ENCODE data around the gene VEGFA.

Gene VEGFA

DNA sequence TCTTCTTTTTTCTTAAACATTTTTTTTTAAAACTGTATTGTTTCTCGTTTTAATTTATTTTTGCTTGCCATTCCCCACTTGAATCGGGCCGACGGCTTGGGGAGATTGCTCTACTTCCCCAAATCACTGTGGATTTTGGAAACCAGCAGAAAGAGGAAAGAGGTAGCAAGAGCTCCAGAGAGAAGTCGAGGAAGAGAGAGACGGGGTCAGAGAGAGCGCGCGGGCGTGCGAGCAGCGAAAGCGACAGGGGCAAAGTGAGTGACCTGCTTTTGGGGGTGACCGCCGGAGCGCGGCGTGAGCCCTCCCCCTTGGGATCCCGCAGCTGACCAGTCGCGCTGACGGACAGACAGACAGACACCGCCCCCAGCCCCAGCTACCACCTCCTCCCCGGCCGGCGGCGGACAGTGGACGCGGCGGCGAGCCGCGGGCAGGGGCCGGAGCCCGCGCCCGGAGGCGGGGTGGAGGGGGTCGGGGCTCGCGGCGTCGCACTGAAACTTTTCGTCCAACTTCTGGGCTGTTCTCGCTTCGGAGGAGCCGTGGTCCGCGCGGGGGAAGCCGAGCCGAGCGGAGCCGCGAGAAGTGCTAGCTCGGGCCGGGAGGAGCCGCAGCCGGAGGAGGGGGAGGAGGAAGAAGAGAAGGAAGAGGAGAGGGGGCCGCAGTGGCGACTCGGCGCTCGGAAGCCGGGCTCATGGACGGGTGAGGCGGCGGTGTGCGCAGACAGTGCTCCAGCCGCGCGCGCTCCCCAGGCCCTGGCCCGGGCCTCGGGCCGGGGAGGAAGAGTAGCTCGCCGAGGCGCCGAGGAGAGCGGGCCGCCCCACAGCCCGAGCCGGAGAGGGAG is 580 bp downstream of the VEGFA start:
- TF ChIP-seq ZNF274 (IDR thresholded peaks at IDR 0.05; ENCODE audit: low read depth, low read length) = no peak
- peak overlapping the region; percentile 79 for H3K4me3 ChIP-seq (ENCODE audit: low read length)

DNA sequence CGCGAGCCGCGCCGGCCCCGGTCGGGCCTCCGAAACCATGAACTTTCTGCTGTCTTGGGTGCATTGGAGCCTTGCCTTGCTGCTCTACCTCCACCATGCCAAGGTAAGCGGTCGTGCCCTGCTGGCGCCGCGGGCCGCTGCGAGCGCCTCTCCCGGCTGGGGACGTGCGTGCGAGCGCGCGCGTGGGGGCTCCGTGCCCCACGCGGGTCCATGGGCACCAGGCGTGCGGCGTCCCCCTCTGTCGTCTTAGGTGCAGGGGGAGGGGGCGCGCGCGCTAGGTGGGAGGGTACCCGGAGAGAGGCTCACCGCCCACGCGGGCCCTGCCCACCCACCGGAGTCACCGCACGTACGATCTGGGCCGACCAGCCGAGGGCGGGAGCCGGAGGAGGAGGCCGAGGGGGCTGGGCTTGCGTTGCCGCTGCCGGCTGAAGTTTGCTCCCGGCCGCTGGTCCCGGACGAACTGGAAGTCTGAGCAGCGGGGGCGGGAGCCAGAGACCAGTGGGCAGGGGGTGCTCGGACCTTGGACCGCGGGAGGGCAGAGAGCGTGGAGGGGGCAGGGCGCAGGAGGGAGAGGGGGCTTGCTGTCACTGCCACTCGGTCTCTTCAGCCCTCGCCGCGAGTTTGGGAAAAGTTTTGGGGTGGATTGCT is 1.3 kb downstream of the VEGFA start:
- H3K4me3 ChIP-seq (ENCODE audit: low read length) = peak overlapping the region; percentile 79

DNA sequence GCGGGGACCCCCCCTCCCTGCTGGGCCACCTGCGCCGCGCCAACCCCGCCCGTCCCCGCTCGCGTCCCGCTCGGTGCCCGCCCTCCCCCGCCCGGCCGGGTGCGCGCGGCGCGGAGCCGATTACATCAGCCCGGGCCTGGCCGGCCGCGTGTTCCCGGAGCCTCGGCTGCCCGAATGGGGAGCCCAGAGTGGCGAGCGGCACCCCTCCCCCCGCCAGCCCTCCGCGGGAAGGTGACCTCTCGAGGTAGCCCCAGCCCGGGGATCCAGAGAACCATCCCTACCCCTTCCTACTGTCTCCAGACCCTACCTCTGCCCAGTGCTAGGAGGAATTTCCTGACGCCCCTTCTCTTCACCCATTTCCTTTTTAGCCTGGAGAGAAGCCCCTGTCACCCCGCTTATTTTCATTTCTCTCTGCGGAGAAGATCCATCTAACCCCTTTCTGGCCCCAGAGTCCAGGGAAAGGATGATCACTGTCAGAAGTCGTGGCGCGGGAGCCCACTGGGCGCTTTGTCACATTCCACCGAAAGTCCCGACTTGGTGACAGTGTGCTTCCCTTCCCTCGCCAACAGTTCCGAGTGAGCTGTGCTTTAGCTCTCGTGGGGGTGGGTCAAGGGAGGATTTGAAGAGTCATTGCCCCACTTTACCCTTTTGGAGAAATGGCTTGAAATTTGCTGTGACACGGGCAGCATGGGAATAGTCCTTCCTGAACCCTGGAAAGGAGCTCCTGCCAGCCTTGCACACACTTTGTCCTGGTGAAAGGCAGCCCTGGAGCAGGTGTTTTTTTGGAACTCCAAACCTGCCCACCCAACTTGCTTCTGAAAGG is 2.1 kb downstream of the VEGFA start:
- TF ChIP-seq ZNF274 (IDR thresholded peaks at IDR 0.05; ENCODE audit: low read depth, low read length) = no peak
- peak overlapping the region; percentile 79 for H3K4me3 ChIP-seq (ENCODE audit: low read length)

More for the DNA sequence above, 1.3 kb downstream of the VEGFA start:
- no peak for TF ChIP-seq ZNF274 (IDR thresholded peaks at IDR 0.05; ENCODE audit: low read depth, low read length)

DNA sequence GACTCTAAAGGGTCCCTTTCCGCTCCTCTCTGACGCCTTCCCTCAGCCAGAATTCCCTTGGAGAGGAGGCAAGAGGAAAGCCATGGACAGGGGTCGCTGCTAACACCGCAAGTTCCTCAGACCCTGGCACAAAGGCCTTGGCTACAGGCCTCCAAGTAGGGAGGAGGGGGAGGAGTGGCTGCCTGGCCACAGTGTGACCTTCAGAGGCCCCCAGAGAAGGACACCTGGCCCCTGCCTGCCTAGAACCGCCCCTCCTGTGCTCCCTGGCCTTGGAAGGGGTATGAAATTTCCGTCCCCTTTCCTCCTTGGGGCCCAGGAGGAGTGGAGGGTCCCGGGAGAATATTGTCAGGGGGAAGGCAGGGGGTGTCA is 2.7 kb downstream of the VEGFA start:
- no peak for TF ChIP-seq ZNF274 (IDR thresholded peaks at IDR 0.05; ENCODE audit: low read depth, low read length)
- peak overlapping the region; percentile 79 for H3K4me3 ChIP-seq (ENCODE audit: low read length)

DNA sequence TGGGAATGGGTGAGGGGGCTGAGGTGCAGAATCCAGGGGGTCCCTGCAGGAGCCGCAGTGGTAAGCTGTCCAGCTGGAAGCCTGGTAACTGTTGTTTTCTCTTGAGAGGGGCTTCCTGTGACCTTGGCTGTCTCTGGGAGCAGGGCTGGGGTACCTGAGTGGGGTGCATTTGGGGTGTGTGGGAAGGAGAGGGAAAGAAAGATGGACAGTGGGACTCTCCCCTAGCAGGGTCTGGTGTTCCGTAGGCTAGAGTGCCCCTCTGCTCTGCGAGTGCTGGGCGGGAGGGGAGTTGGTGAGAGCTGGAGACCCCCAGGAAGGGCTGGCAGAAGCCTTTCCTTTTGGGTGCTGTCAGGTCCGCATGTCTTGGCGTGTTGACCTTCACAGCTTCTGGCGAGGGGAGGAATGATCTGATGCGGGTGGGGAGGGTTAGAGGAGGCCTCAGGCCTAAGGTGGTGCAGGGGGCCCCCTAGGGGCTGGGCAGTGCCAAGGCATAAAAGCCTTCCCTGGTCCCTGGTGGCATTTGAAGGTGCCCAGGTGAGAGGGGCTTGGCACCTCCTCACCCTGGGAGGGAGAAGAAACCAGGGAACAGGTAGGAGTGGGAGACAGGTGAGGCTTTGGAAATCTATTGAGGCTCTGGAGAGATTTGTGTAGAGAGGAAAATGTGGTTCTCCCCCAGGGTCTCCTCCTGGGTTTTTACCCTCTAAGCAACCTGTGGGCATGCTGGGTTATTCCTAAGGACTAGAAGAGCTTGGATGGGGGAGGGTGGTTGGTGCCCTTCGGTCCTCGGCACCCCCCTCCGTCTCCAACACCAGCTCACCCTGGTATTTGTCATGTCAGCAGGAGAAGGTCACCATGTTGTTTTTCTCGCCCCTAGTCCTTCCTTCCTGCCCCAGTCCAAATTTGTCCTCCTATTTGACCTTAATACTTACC is 3.3 kb downstream of the VEGFA start:
- TF ChIP-seq ZNF274 (IDR thresholded peaks at IDR 0.05; ENCODE audit: low read depth, low read length) = no peak
- H3K4me3 ChIP-seq (ENCODE audit: low read length) = peak overlapping the region; percentile 79; the same call in 1 of the 2 replicates

DNA sequence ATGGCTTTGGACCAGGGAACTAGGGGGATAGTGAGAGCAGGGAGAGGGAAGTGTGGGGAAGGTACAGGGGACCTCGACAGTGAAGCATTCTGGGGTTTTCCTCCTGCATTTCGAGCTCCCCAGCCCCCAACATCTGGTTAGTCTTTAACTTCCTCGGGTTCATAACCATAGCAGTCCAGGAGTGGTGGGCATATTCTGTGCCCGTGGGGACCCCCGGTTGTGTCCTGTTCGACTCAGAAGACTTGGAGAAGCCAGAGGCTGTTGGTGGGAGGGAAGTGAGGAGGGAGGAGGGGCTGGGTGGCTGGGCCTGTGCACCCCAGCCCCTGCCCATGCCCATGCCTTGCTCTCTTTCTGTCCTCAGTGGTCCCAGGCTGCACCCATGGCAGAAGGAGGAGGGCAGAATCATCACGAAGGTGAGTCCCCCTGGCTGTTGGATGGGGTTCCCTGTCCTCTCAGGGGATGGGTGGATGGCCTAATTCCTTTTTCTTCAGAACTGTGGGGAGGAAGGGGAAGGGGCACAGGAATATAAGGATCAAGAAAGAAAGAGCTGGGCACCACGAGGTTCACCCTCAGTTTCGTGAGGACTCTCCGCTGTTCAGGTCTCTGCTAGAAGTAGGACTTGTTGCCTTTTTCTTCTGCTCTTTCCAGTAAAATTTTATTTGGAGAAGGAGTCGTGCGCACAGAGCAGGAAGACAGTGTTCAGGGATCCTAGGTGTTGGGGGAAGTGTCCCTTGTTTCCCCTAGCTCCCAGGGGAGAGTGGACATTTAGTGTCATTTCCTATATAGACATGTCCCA is 4.2 kb downstream of the VEGFA start:
- no peak overlapping the region for H3K4me3 ChIP-seq (ENCODE audit: low read length)
- TF ChIP-seq ZNF274 (IDR thresholded peaks at IDR 0.05; ENCODE audit: low read depth, low read length) = no peak

DNA sequence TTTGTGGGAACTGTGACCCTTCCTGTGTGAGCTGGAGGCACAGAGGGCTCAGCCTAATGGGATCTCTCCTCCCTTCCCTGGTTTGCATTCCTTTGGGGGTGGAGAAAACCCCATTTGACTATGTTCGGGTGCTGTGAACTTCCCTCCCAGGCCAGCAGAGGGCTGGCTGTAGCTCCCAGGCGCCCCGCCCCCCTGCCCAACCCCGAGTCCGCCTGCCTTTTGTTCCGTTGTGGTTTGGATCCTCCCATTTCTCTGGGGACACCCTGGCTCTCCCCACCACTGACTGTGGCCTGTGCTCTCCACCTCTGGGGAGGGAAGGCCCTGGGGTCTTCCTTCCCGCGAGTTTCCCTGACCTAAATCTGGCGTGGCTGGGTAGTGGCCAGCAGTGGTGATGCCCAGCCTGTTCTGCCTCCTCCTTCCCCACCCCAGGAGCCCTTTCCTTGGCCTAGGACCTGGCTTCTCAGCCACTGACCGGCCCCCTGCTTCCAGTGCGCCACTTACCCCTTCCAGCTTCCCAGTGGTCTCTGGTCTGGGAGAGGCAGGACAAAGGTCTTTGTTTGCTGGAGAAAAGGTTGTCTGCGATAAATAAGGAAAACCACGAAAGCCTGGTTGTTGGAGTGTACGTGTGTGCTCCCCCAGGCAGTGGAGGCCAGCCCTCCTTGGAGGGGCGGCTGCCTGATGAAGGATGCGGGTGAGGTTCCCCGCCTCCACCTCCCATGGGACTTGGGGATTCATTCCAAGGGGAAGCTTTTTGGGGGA is 4.9 kb downstream of the VEGFA start:
- TF ChIP-seq ZNF274 (IDR thresholded peaks at IDR 0.05; ENCODE audit: low read depth, low read length) = no peak
- no peak overlapping the region for H3K4me3 ChIP-seq (ENCODE audit: low read length)

DNA sequence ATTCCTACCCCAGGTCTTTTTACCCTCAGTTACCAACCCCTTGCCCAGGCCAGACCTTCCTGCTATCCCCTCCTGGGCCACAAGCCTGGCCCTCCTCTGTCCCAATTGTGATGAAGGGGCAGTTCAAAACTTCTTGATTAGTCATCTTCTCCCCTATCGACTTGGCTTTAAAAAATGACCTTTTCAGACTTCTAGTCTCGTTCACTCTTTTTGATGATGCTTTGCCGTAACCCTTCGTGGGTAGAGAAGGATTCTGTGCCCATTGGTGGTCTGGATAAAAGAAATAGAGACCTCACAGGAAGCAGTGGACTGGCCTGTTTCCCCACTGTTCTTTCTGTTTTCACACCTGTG is 5.5 kb downstream of the VEGFA start:
- no peak overlapping the region for H3K4me3 ChIP-seq (ENCODE audit: low read length)
- no peak for TF ChIP-seq ZNF274 (IDR thresholded peaks at IDR 0.05; ENCODE audit: low read depth, low read length)

DNA sequence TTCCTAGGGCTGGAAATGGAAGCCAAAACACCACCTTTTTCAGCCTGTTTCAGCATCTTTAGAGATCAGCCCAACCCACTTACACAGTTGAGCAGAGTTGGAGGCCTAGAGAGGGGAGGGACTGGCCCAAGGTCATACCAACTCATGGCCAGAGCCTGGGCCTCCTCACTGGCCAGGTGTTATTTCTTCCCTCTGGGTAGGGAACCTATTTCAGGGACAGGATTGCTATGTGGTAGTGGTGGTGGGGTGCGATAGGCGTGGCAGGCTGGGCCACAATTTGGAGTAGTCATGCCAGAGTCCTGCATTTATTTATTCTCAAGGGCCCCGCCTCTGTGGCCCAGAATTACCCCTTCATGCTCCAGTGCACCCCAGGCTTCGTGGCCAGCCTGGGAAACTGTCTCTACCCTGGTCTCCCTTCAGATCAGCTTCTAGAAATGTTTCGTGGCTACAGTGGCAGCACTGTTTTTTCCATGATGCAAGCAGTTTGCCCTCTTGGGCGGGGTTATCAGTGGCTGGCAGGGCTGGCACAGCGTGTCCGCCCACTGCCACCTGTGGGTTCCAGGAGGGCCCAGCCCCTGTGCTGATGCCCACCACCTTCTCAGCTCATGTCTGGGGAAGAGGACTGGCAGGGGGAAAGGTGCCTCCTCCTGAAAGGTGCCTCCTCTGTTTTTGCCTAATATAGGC is 6.2 kb downstream of the VEGFA start:
- no peak overlapping the region for H3K4me3 ChIP-seq (ENCODE audit: low read length)
- TF ChIP-seq ZNF274 (IDR thresholded peaks at IDR 0.05; ENCODE audit: low read depth, low read length) = no peak

DNA sequence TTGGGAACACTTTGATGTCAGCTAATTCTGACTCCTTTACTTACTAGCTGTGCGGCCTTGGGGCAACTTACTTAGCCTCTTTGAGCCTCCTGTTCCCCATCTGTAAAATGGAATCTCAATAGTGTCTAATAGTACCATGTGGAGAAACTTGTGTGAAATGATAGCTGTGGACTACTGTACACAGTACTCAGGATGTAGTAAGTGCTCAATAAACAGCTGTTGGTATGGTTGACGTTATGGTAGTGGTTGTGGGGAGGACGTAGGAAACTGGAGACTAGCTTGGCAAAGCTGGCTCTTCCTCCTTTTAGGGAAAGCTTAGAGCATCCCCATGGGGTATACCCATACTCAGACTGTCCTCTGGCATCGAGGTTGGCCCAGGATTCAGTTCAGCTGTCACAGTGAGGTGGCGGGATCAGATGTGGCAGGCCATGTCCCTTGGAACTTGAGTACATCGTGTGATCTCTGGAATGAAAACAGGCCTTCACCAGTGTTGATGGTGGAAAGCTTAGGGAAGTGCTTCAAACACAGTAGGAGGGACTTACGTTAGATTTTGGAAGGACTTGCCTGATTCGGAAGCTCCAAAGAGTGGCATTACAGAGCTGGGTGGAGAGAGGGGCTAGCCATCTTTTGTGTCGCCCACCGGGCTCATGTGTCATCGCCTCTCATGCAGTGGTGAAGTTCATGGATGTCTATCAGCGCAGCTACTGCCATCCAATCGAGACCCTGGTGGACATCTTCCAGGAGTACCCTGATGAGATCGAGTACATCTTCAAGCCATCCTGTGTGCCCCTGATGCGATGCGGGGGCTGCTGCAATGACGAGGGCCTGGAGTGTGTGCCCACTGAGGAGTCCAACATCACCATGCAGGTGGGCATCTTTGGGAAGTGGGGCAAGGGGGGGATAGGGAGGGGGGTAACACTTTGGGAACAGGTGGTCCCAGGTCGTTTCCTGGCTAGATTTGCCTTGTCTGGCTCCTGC is 7.1 kb downstream of the VEGFA start:
- H3K4me3 ChIP-seq (ENCODE audit: low read length) = no peak overlapping the region
- no peak for TF ChIP-seq ZNF274 (IDR thresholded peaks at IDR 0.05; ENCODE audit: low read depth, low read length)
